GM04503 (cell line): Measurements from ENCODE around the gene BTBD1.

Source experiments
- DNase-seq: peaks from one replicate; pipeline ENCODE4 v3.0.0-alpha.2; 2012; ENCODE audit warnings: low read depth

Gene BTBD1

GRCh38 chr15:83066734-83067637, at the start of gene BTBD1:
Gene BTBD1, minus strand, starts transcription at chr15:83067252. Its CDS starts 101 bp downstream, at chr15:83067151.
- DNase-seq = peak; percentile 79

- DNase-seq = no peak
Observed at GRCh38 chr15:83115831-83116565, 48.9 kb upstream of the BTBD1 start.

- no peak for DNase-seq
Observed at GRCh38 chr15:83115410-83115809, 48.4 kb upstream of the BTBD1 start.

GRCh38 chr15:83114856-83115255, 47.8 kb upstream of the BTBD1 start:
- DNase-seq = no peak

GRCh38 chr15:83113881-83114674, 47.0 kb upstream of the BTBD1 start:
- DNase-seq = no peak

GRCh38 chr15:83112956-83113299, 45.9 kb upstream of the BTBD1 start:
- no peak for DNase-seq

GRCh38 chr15:83112233-83112955, 45.3 kb upstream of the BTBD1 start:
- no peak for DNase-seq

GRCh38 chr15:83111149-83111548, 44.1 kb upstream of the BTBD1 start:
- no peak for DNase-seq

- DNase-seq = no peak
Observed at GRCh38 chr15:83110381-83110780, 43.3 kb upstream of the BTBD1 start.

GRCh38 chr15:83109532-83109931, 42.5 kb upstream of the BTBD1 start:
- DNase-seq = no peak

- no peak for DNase-seq
Observed at GRCh38 chr15:83108266-83109219, 41.5 kb upstream of the BTBD1 start.

GRCh38 chr15:83107841-83108181, 40.8 kb upstream of the BTBD1 start:
- no peak for DNase-seq

- DNase-seq = no peak
Observed at GRCh38 chr15:83106994-83107840, 40.2 kb upstream of the BTBD1 start, which contains the start of gene TM6SF1. Gene TM6SF1, plus strand, starts transcription at chr15:83107645. Its CDS starts 36 bp downstream, at chr15:83107681.

- no peak for DNase-seq
Observed at GRCh38 chr15:83105440-83105839, 38.4 kb upstream of the BTBD1 start.

GRCh38 chr15:83104141-83104540, 37.1 kb upstream of the BTBD1 start:
- no peak for DNase-seq

GRCh38 chr15:83102346-83102745, 35.3 kb upstream of the BTBD1 start:
- no peak for DNase-seq

- no peak for DNase-seq
Observed at GRCh38 chr15:83100097-83100646, 33.1 kb upstream of the BTBD1 start.

GRCh38 chr15:83099290-83099689, 32.2 kb upstream of the BTBD1 start:
- DNase-seq = no peak

GRCh38 chr15:83098079-83098478, 31.0 kb upstream of the BTBD1 start:
- no peak for DNase-seq
